Left ventricle myocardium inferior (tissue), 1 donor: Measurements from ENCODE around the gene YLPM1. TPM values are rescaled to one million over a fixed set of nuclear protein-coding genes. Genes with fewer than 3 reads are reported as not detected.

Experiments used
- DNase-seq: peaks from one replicate; pipeline ENCODE4 v3.0.0-alpha.2; 2020
- H3K27ac ChIP-seq: fragments of 200-600 bp; replicated peaks from 2 replicates; pipeline ENCODE4 v1.8.0; 2021
- H3K27me3 ChIP-seq: fragments of 200-600 bp; 2 replicates; pipeline ENCODE4 v1.8.0; 2021; ENCODE audit warnings: low read depth
- H3K36me3 ChIP-seq: fragments of 200-600 bp; 2 replicates; pipeline ENCODE4 v1.8.0; 2021
- H3K4me1 ChIP-seq: fragments of 200-600 bp; 2 replicates; pipeline ENCODE4 v1.8.0; 2021
- H3K4me3 ChIP-seq: fragments of 200-600 bp; 2 replicates; pipeline ENCODE4 v1.8.0; 2021; ENCODE audit warnings: mild to moderate bottlenecking, moderate library complexity
- H3K9me3 ChIP-seq: fragments of 200-600 bp; replicated peaks from 2 replicates; pipeline ENCODE4 v1.8.0; 2021
- CTCF ChIP-seq: fragments of 200-600 bp; IDR thresholded peaks from 2 replicates; pipeline ENCODE4 v1.8.0; 2021; ENCODE audit warnings: antibody characterized with exemption, mild to moderate bottlenecking, borderline replicate concordance
- intact Hi-C: fragments of 100-400 bp; cut with micrococcal nuclease; formaldehyde crosslinking; loops from one replicate; pipeline ENCODE4 v1.11.0; 2022
- total RNA-seq: library from RNA; stranded (reverse); fragmentation: NEBNext Ultra II Directional; extraction: Animal tissue kit (Norgen Biotek cat#: 25700); gene quantifications from one replicate; pipeline ENCODE4 v1.2.1, GENCODE V29; 2021
- donor health status: DM: no; HTN: yes; CAD: no; lungs with severe emphysema.

YLPM1 gene
- total RNA-seq, 1 donor from 2014 or later: 28.1 TPM

GRCh38 chr14:74792249-74793039, 29.3 kb downstream of the YLPM1 start:
- H3K27ac ChIP-seq: peak overlapping the region; percentile 51
- intact Hi-C loops: no loop called here
- TF ChIP-seq CTCF: no peak
- peaks cover 31% of the 10 kb centered on the region for H3K4me1 ChIP-seq
- H3K4me3 ChIP-seq: no peak overlapping the region
- no peak for DNase-seq
- H3K9me3 ChIP-seq: no peaks in the 10 kb centered on the region
- peaks cover 15% of the 10 kb centered on the region for H3K36me3 ChIP-seq
- H3K27me3 ChIP-seq: no peaks in the 10 kb centered on the region

GRCh38 chr14:74793506-74794155, 30.5 kb downstream of the YLPM1 start:
- Histone ChIP-seq H3K4me1 (peaks cover 31% of the 10 kb centered on the region), H3K36me3 (peaks cover 15% of the 10 kb centered on the region), H3K9me3 (no peaks in the 10 kb centered on the region), H3K27ac (peak overlapping the region; percentile 51), H3K4me3 (no peak overlapping the region), H3K27me3 (no peaks in the 10 kb centered on the region)
- intact Hi-C loops: no loop called here
- peak; percentile 43 for TF ChIP-seq CTCF
- no peak for DNase-seq

- Histone ChIP-seq H3K27ac (no peak overlapping the region), H3K4me3 (no peak overlapping the region), H3K4me1 (peaks cover 31% of the 10 kb centered on the region), H3K27me3 (no peaks in the 10 kb centered on the region), H3K36me3 (peaks cover 25% of the 10 kb centered on the region), H3K9me3 (no peaks in the 10 kb centered on the region)
- intact Hi-C loops: no loop called here
- no peak for DNase-seq
- TF ChIP-seq CTCF: no peak
Observed at GRCh38 chr14:74794947-74795346, 31.8 kb downstream of the YLPM1 start.

GRCh38 chr14:74799765-74800164, 36.6 kb downstream of the YLPM1 start:
- no peak for DNase-seq
- H3K4me3 ChIP-seq: no peak overlapping the region
- intact Hi-C loops: no loop called here
- H3K9me3 ChIP-seq: no peaks in the 10 kb centered on the region
- no peaks in the 10 kb centered on the region for H3K4me1 ChIP-seq
- no peak overlapping the region for H3K27ac ChIP-seq
- no peak for TF ChIP-seq CTCF
- H3K27me3 ChIP-seq: no peaks in the 10 kb centered on the region
- peaks cover 48% of the 10 kb centered on the region for H3K36me3 ChIP-seq

- Histone ChIP-seq H3K9me3 (no peaks in the 10 kb centered on the region), H3K27ac (no peak overlapping the region), H3K4me3 (no peak overlapping the region), H3K36me3 (peaks cover 55% of the 10 kb centered on the region), H3K27me3 (no peaks in the 10 kb centered on the region), H3K4me1 (no peaks in the 10 kb centered on the region)
- no peak for DNase-seq
- TF ChIP-seq CTCF: no peak
- intact Hi-C loops: no loop called here
Observed at GRCh38 chr14:74800780-74801179, 37.7 kb downstream of the YLPM1 start.
